EL (cell line): ENCODE measurements around the gene DCAF10.
"Not testable (repeated sequence)": the region's sequence is repeated elsewhere in the genome, so short reads cannot be mapped to it uniquely, and the experiment has no call there.

Experiments
- DNase-seq: peaks from one replicate; pipeline ENCODE4 v3.0.0-alpha.2; 2016

Gene DCAF10

GRCh38 chr9:37870799-37871176 lies 70.2 kb downstream of the DCAF10 start:
- DNase-seq, result no peak

GRCh38 chr9:37873955-37874354 lies 73.4 kb downstream of the DCAF10 start:
- no peak for DNase-seq

DNA sequence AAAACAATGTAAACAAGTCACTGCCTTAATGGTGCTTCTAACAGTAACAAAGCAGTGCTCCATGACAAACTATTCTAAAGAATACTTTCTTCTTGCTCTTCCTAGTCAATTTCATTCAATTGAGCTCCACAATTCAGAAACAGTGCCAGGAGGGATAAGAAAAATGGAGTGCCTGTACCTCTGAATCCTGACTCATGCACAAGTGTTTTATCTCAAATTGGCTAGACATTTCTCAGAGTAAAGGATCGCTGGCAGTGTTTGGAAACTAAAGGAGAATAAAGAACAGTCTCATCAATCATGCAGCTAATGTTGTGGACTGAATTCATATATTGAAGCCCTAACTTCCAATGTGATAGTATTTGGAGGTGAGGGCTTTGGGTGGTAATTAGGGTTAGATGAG lies 75.8 kb downstream of the DCAF10 start:
- DNase-seq, result no peak

DNA sequence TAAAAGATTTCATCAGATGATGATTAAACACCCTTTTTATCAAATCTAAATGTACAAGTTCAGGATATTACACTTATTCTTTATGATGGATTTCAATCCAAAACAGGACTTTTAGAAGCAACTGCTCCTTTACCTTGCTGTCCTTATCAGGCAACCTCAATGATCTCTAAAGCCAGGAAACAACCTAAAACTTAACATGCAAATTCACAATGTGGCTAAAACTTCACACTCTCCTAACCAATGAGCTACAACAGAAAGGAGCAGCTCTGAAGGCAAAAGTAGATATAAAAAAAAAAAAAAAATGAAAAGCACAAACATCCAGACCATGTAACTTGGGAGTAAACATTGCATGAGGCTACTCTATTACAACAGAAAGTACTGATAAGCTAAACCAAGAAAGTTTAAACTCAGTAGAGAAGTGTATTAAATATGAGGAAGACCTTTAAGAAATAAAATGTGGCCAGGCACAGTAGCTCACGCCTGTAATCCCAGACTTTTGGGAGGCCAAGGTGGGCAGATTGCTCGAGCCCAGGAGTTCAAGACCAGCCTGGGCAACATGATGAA lies 80.4 kb downstream of the DCAF10 start:
- no peak for DNase-seq

GRCh38 chr9:37887977-37888583 lies 87.5 kb downstream of the DCAF10 start:
- not testable (repeated sequence) for DNase-seq

DNA sequence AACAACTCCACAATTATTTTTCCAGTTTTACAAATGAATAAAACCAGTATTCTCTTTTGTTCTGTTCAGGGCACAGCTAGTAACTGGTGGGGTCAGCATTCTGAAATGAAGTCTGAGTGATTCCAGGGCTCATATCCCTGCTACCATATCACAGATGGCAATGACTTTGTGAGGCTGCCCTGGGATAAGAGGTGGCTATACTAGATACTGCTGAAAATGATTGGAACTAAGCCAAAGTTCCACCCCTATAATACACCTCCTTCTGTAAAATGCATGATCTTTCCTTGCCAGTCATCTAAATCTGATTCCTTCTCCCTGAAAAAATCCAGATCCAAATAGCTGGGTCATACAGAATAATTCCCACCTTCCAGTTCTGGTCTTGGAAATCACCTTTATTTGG lies 88.9 kb downstream of the DCAF10 start:
- no peak for DNase-seq

DNA sequence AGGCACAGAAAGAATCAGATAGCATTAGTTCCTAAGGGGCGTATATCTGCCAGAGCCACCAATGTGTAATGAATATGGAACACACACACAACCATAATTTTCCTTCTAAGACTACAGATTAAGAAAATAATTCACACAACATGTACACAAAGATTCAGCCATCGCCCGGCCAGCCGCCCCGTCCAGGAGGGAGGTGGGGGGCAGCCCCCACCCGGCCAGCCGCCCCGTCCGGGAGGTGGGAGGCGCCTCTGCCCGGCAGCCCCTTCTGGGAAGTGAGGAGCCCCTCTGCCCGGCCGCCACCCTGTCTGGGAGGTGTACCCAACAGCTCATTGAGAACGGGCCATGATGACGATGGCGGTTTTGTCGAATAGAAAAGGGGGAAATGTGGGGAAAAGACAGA lies 90.4 kb downstream of the DCAF10 start:
- not testable (repeated sequence) for DNase-seq

- no peak for DNase-seq
These were observed 91.5 kb downstream of the DCAF10 start for GRCh38 chr9:37892063-37892462.

DNA sequence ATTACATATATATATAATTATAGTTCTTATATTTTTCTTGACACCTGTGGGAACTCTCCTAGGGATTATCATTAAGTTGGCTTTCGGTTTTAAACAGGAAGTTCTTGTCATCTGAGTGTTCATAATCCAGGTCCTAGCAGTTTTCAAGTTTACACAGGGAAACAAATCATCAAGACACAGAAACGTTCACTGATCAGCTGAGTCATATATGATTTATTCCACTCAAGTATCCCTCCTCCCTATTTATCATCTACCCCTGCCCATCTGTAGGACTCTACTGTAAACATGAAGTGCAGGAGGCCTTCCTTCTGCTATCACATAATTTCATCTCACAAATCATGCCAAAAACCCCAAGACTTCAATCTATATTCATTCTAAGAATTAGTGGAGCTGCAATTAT lies 97.1 kb downstream of the DCAF10 start:
- peak; percentile 32 for DNase-seq

DNA sequence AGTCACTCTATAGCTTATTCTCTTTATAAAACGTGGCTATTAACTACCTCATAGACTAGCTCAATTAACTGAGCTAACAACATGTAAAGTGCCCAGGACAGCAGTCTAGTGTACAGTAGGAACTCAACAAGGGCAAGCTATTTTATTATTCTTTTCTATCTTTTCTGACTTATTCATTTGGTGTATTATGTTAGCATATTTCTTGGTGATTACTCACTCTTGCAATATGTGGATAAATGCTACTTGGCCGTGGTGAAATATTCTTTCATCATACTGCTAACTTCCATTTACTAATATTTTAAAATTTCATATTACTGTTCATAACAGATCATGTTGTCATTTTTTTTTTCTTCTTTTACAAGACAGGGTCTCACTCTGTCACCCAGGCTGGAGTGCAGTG lies 98.4 kb downstream of the DCAF10 start:
- DNase-seq, result peak; percentile 44

- no peak for DNase-seq
These were observed 101.5 kb downstream of the DCAF10 start for GRCh38 chr9:37902131-37902530.

GRCh38 chr9:37902796-37903646 lies 102.4 kb downstream of the DCAF10 start:
- DNase-seq, result peak; percentile 48

- DNase-seq, result peak; percentile 88
These were observed 103.2 kb downstream of the DCAF10 start, which contains the start of gene SLC25A51 for GRCh38 chr9:37903647-37904444. Gene SLC25A51, minus strand, starts transcription at chr9:37904127. Its CDS starts 15,577 bp downstream, at chr9:37888550.

- DNase-seq, result peak; percentile 26
These were observed 104.0 kb downstream of the DCAF10 start for GRCh38 chr9:37904445-37905130.

DNA sequence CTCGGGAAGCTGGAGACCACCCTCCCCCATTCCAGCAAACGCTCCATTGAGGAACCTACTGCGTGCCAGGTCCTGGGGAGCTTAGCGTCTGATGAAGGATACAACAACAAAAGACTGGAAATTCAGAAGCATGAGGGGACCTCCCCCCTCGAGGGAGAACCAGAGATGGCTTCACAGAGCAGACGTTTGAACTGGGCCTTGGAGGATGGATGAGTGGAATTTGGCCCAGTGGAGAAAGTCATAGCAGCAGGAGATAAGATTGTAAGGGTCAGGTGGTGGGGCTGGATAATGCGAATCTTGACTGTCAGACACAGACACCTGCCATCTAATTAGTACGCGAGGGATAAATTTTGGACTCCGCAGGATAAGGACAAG lies 104.5 kb downstream of the DCAF10 start:
- no peak for DNase-seq

- no peak for DNase-seq
These were observed 105.2 kb downstream of the DCAF10 start for GRCh38 chr9:37905776-37906175.

DNA sequence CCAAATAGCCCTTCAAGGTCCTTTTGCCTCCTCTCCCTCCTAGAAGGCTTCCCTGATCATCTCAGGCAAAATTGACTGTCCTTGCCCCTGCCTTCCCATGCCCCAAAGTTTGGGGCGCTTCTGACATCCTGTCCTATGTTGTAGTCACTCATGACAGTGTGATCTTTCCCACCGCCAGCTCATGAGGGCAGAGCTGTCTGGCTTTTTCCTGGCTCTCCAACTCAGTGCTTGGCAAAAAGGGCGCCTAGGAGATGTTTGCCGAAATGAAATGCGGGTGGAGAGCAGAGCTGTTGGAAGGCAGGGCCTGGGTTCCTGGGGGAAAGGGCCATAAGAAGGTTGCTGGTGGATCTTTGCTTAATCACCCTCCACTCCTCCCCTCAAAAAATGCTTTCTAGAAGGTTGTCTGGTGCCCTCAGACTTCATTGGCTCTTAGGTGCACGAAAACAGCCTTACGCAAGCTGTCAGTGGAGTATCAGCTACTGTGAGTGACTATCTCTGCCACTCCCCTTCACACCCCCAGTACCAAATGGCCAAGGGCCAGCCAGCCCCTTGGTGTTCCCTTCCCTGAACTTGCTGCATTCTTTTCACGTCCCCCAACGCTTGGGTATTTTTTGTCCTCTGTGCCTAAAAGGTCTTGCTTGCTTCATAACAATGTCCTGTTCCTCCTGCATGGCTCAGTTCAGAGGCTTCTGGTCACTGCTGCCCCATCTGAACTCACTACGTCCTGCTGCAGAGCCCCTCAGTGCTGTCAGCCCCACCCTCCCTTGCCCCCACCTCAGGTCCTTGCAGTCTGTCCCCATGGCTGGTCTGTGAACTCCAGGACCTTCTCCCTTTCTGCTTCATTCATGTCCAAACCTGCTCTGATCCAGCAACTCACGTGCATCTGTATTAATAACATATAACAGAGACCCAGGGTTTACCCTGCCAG lies 106.0 kb downstream of the DCAF10 start:
- DNase-seq, result no peak

- DNase-seq, result no peak
These were observed 107.7 kb downstream of the DCAF10 start for GRCh38 chr9:37908283-37908682.

- DNase-seq, result peak; percentile 15
These were observed 108.1 kb downstream of the DCAF10 start for GRCh38 chr9:37908698-37909186.

GRCh38 chr9:37909326-37909725 lies 108.7 kb downstream of the DCAF10 start:
- no peak for DNase-seq

DNA sequence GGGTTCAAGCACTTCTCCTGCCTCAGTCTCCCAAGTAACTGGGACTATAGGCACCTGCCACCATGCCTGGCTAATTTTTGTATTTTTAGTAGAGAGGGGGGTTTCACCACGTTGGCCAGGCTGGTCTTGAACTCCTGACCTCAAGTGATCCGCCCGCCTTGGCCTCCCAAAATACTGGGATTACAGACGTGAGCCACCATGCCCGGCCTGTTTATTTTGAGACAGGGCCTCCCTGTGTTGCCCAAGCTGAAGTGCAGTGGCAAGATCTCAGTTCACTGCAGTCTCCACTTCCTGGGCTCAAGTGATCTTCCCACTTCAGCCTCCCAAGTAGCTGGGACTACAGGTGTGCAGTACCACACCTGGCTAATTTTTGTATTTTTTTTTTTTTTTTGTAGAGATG lies 109.2 kb downstream of the DCAF10 start:
- not testable (repeated sequence) for DNase-seq
